Measurements from ENCODE around the gene CFAP299.
A peak's percentile ranks its signal among the peaks of the same experiment; 100 is the strongest.
"Not testable (repeated sequence)": the region's sequence is repeated elsewhere in the genome, so short reads cannot be mapped to it uniquely, and the experiment has no call there.

CFAP299 gene

GRCh38 chr4:80637190-80637589 lies 301.7 kb downstream of the CFAP299 start:
- no peak overlapping the region for H3K9ac ChIP-seq (ENCODE audit: low read length)
- TF ChIP-seq EZH2 (IDR thresholded peaks at IDR 0.05; ENCODE audit: borderline replicate concordance, low read length) = no peak
- TF ChIP-seq, protein P1, sequence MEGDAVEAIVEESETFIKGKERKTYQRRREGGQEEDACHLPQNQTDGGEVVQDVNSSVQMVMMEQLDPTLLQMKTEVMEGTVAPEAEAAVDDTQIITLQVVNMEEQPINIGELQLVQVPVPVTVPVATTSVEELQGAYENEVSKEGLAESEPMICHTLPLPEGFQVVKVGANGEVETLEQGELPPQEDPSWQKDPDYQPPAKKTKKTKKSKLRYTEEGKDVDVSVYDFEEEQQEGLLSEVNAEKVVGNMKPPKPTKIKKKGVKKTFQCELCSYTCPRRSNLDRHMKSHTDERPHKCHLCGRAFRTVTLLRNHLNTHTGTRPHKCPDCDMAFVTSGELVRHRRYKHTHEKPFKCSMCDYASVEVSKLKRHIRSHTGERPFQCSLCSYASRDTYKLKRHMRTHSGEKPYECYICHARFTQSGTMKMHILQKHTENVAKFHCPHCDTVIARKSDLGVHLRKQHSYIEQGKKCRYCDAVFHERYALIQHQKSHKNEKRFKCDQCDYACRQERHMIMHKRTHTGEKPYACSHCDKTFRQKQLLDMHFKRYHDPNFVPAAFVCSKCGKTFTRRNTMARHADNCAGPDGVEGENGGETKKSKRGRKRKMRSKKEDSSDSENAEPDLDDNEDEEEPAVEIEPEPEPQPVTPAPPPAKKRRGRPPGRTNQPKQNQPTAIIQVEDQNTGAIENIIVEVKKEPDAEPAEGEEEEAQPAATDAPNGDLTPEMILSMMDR (IDR thresholded peaks at IDR 0.05; ENCODE audit: low read length) = no peak
- H2AFZ ChIP-seq (ENCODE audit: low read length) = no peak overlapping the region
- H3K4me2 ChIP-seq (ENCODE audit: low read length) = no peak overlapping the region
- H3F3A ChIP-seq (ENCODE audit: insufficient read depth, low read length) = no peaks in the 10 kb centered on the region
- no peaks in the 10 kb centered on the region for H3K79me2 ChIP-seq (ENCODE audit: insufficient read depth, low read length)
- H3K4me1 ChIP-seq (ENCODE audit: insufficient read depth, low read length, severe bottlenecking) = peaks cover 10% of the 10 kb centered on the region
- H4K20me1 ChIP-seq (ENCODE audit: insufficient read depth, low read length) = no peaks in the 10 kb centered on the region
- H3K27me3 ChIP-seq (ENCODE audit: insufficient read depth, low read length) = no peaks in the 10 kb centered on the region
- no peak overlapping the region for H3K27ac ChIP-seq (ENCODE audit: low read depth, low read length, poor library complexity, severe bottlenecking)
- H3K4me3 ChIP-seq (ENCODE audit: low read depth, low read length, poor library complexity, severe bottlenecking) = no peak overlapping the region
- no peaks in the 10 kb centered on the region for H3K9me3 ChIP-seq (ENCODE audit: low read length)
- H3K36me3 ChIP-seq (ENCODE audit: insufficient read depth, low read length) = no peaks in the 10 kb centered on the region
- no peaks in the 10 kb centered on the region for H3K9me2 ChIP-seq (ENCODE audit: low read depth, low read length)

- Histone ChIP-seq H3K9ac (ENCODE audit: low read length) (no peak overlapping the region), H3K4me2 (ENCODE audit: low read length) (no peak overlapping the region), H3F3A (ENCODE audit: insufficient read depth, low read length) (no peaks in the 10 kb centered on the region), H3K79me2 (ENCODE audit: insufficient read depth, low read length) (no peaks in the 10 kb centered on the region; the same call in 1 of the 2 replicates), H3K9me3 (ENCODE audit: low read length) (no peaks in the 10 kb centered on the region), H4K20me1 (ENCODE audit: insufficient read depth, low read length) (no peaks in the 10 kb centered on the region), H3K9me2 (ENCODE audit: low read depth, low read length) (no peaks in the 10 kb centered on the region), H3K4me3 (ENCODE audit: low read depth, low read length, poor library complexity, severe bottlenecking) (no peak overlapping the region), H3K27ac (ENCODE audit: low read depth, low read length, poor library complexity, severe bottlenecking) (no peak overlapping the region), H3K4me1 (ENCODE audit: insufficient read depth, low read length, severe bottlenecking) (peaks cover 8% of the 10 kb centered on the region), H2AFZ (ENCODE audit: low read length) (no peak overlapping the region), H3K36me3 (ENCODE audit: insufficient read depth, low read length) (no peaks in the 10 kb centered on the region), H3K27me3 (ENCODE audit: insufficient read depth, low read length) (no peaks in the 10 kb centered on the region)
- TF ChIP-seq EZH2 (IDR thresholded peaks at IDR 0.05; ENCODE audit: borderline replicate concordance, low read length) = no peak
- TF ChIP-seq, protein P1 (IDR thresholded peaks at IDR 0.05; ENCODE audit: low read length) = no peak
These were observed 310.5 kb downstream of the CFAP299 start for GRCh38 chr4:80646061-80646460.

DNA sequence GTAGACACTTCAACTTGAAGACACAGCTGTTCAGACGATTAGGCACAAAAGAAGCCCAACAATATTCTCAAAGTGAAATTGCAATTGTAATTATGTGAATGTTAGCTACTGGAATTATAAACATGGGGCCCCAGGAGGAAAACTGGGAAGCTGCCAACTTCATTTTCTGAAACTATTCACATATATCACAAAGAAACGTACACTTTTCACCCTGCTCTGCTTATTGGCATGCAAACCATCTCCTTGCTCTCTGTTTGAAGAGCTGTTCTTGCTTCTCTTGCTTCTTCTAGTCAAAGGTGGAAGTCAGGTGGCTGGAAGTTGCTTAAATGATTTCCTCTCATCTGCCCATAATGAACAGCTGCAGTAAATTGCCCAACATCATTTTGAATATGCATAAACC lies 320.1 kb downstream of the CFAP299 start:
- TF ChIP-seq, protein P1 (IDR thresholded peaks at IDR 0.05; ENCODE audit: low read length) = no peak
- TF ChIP-seq EZH2 (IDR thresholded peaks at IDR 0.05; ENCODE audit: borderline replicate concordance, low read length) = no peak

DNA sequence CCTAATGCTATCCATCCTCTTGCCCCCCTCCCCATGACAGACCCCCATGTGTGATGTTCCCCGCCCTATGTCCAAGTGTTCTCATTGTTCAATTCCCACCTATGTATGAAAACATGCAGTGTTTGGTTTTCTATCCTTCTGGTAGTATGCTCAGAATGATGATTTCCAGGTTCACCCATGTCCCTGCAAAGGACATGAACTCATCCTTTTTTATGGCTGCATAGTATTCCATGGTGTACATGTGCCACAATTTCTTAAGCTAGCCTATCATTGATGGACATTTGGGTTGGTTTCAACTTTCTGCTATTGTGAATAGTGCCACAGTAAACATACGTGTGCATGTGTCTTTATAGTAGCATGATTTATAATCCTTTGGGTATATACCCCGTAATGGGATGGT lies 334.6 kb downstream of the CFAP299 start:
- H4K20me1 ChIP-seq (ENCODE audit: insufficient read depth, low read length); H3K9me3 ChIP-seq (ENCODE audit: low read length); H3K4me2 ChIP-seq (ENCODE audit: low read length); H3K9ac ChIP-seq (ENCODE audit: low read length); H3K79me2 ChIP-seq (ENCODE audit: insufficient read depth, low read length); H3F3A ChIP-seq (ENCODE audit: insufficient read depth, low read length); H3K27ac ChIP-seq (ENCODE audit: low read depth, low read length, poor library complexity, severe bottlenecking); H3K36me3 ChIP-seq (ENCODE audit: insufficient read depth, low read length); H3K4me3 ChIP-seq (ENCODE audit: low read depth, low read length, poor library complexity, severe bottlenecking); H2AFZ ChIP-seq (ENCODE audit: low read length); H3K4me1 ChIP-seq (ENCODE audit: insufficient read depth, low read length, severe bottlenecking); H3K9me2 ChIP-seq (ENCODE audit: low read depth, low read length); H3K27me3 ChIP-seq (ENCODE audit: insufficient read depth, low read length): not testable (repeated sequence)

More for the DNA sequence above, 320.1 kb downstream of the CFAP299 start:
- H3K27ac ChIP-seq (ENCODE audit: low read depth, low read length, poor library complexity, severe bottlenecking) = no peak overlapping the region
- H3K4me3 ChIP-seq (ENCODE audit: low read depth, low read length, poor library complexity, severe bottlenecking) = no peak overlapping the region
- H3K27me3 ChIP-seq (ENCODE audit: insufficient read depth, low read length) = no peaks in the 10 kb centered on the region
- no peak overlapping the region for H3K4me2 ChIP-seq (ENCODE audit: low read length)
- no peaks in the 10 kb centered on the region for H3K4me1 ChIP-seq (ENCODE audit: insufficient read depth, low read length, severe bottlenecking)
- no peaks in the 10 kb centered on the region for H3K36me3 ChIP-seq (ENCODE audit: insufficient read depth, low read length)
- H3K9ac ChIP-seq (ENCODE audit: low read length) = no peak overlapping the region
- H2AFZ ChIP-seq (ENCODE audit: low read length) = 0 out of 2 replicates have a peak overlapping the region, but pooled peaks have one; percentile 0
- H3F3A ChIP-seq (ENCODE audit: insufficient read depth, low read length) = no peaks in the 10 kb centered on the region
- no peaks in the 10 kb centered on the region for H3K9me2 ChIP-seq (ENCODE audit: low read depth, low read length)
- no peaks in the 10 kb centered on the region for H3K79me2 ChIP-seq (ENCODE audit: insufficient read depth, low read length)
- no peaks in the 10 kb centered on the region for H4K20me1 ChIP-seq (ENCODE audit: insufficient read depth, low read length)
- H3K9me3 ChIP-seq (ENCODE audit: low read length) = no peaks in the 10 kb centered on the region
